ENCODE data around the gene RALGDS.

The RALGDS gene

DNA sequence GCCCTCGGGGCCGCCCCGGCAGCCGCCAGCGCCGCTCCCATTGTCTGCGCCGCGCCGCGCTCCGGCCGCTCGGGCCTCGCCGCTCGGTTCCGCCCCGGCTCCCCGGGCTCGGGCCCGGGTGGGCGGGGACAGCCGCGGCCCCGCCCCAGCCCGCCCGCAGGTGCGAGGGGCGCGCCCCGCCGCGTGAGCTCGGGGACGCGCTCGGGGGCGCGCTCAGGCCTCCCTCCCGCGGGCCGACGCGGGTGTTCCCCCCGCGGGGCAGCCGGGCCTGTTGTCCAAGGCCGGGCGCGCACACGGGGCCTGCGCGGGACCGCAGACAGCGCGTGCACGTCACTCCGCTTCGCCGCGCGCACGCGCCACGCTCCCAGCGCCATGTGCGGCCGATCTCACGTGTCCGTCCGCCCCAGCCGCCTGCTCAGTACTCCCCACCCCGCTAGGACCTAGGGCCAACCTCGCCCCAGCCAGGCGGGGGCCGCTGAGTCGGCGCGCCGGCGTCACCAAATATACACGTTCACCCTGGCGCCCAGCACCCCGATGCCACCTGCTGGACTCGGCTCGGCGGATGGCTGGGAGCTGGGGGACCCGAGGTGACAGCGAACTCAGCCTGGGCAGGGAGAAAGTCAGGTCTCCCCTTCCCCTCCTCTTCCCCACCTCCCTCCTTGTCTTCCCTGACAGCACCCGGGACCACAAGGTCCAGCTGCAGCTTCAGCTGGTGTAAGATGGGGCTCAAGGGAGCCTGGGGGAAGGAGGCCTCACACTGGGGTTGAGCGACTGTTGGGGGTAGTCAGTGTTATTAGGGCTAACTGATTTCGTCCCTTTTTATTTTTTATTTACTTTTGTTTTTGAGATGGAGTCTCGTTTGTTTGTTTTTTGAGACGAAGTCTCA, 28.3 kb upstream of the RALGDS start:
- DNase-seq, result peak; percentile 89

DNA sequence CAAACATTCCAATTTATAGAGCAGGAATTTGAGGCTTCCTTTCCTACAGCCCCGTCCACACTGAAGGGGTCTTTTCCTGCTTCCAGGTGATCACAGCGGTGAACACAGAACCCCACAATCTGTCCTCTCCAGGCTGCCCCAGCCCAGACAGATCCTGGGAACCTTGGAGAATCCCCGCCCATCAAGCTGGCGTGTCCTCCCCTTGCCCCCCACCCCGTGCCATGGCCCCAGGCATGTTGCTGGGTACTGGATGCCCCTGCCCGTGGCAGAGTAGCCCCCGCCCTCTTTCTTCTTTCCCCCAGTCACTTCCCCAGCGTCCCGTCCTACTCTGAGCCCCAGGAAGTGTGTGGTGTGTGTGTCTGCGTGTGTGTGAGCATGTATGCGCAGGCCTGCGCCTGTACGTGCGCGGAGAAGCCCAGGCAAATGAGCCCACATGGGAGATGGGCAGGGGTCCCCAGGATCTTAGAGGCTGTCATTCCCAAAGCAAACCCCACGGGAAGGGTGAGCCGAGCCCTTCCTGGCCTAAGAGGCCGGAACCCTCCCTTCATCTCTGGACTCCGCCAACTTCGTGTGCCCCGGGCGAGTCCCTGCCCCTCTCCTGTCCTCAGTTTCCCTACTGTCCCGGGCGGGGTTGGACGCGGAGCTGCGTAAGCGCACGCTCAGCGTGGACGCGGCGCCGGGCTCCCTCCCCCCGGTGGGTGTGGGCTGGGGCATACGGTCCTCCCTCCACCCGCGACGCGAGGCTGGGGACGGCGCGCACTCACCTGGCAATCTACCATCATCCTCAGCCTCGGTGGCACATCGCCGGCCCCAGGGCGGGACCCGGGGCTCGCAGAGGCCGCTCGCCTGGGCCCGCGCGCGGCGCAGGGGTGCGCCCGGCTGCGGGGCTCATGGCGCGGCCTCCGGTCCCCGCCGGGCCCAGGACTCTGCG, 27.4 kb upstream of the RALGDS start:
- DNase-seq, result peak; percentile 39

DNA sequence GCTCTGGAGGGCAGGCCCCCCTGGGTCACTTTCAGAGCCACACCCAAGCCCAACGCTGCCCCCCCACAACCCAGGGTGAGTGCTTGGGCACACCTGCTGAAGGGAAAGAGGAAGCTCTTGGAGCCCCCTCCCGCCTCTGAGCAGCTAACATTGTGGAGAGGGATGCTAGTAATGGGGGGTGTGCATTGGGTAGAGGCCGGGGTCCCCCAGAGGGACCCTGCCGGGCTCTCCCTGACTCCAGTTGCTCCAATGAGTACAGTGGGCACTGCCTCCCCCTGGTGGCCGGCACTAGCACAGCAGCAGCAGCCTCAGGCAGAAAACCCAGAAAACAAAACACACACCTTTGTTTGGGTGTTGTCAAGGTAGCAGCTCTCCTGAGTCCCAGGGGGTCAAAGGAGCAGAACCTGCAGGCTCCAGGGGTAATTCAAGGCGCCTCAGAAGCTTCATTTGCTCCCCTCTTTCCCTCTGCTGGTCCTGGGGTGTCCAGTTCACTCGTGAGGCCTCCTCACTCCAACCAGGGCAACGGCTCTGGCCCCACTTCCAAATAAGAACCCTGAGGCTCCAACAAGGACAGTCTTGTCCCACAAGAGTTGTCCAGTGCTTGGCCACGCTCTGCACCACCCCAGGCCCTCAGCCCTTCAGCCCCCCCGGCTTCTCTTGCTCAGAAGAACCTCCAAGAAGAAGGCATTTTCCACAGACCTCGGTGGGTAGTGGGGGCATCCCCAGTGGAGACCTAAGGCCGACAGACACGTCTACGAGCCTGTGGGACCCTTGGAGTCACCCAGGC, 26.6 kb upstream of the RALGDS start:
- DNase-seq, result peak; percentile 35

DNA sequence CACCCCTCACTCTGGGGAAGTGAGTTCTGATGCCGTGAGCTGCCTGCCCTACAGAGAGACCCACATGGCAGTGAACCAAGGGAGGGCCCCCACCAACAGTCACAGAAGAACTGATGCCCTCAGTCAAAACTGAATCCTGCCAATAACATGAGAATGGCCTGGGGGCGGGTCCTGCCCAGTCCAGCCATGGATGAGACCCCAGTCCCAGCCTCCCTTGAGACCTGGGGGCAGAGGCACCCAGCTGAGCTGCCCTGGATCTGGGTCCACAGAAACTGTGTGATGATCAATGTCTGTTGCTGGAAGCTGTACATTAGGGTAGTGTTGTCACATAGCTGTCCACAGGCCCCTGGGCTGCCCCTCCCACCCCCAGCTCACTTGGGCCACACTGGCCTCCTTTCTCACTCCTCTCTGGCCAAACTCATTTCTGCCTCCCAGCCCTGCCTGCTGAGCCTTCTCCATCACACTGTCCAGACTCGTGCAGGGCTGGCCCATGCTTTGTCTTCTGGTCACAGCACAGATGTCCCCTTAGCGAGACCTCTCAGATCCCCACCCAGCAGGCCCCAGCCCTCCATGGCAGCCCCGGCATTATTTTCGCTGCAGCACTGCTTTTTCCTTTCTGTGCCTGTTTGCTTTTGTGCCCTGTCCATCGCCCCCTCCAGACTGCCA, 25.8 kb upstream of the RALGDS start:
- no peak for DNase-seq

DNA sequence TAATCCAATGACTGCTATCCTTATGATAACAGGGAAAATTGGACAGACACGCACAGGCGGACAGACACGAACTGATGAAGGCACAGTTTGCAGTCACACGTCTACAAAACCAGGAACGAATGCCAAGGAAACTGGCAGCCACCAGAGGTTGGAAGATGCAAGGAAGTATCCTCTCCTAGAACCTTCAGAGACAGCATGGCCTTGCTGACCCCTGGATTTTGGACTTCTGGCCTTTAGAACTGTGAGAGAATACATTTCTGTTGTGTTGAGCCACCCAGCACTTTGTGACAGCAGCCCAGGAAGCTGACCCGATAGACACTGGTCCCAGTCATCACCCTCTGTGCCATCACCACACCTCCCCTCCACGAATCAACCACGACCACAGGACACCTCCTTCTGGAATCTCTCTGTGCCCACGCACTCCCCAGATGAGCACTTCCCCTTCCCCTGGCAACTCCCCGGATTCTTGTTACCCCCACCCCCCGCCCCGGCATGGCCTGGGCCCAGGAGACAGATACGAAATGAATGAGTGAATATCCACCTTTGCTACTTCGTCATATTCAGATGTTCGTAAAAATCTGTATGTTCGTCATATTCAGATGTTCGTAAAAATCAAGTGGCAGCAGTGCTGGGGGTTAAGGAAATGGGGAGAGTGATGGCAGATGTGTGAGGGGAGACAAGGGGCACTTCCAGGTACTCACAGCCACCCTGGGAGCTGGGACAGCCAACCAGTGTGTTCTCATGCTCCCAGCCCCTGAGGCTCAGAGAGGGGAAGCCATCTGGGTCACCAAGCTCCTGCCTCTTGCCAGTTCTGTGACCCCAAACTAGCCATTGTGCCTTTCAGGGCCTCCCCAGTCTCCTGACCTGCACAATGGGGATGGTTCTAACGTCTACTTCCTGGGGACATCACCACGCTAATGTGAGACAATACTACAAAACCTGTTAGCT, 24.1 kb upstream of the RALGDS start:
- no peak for DNase-seq

DNA sequence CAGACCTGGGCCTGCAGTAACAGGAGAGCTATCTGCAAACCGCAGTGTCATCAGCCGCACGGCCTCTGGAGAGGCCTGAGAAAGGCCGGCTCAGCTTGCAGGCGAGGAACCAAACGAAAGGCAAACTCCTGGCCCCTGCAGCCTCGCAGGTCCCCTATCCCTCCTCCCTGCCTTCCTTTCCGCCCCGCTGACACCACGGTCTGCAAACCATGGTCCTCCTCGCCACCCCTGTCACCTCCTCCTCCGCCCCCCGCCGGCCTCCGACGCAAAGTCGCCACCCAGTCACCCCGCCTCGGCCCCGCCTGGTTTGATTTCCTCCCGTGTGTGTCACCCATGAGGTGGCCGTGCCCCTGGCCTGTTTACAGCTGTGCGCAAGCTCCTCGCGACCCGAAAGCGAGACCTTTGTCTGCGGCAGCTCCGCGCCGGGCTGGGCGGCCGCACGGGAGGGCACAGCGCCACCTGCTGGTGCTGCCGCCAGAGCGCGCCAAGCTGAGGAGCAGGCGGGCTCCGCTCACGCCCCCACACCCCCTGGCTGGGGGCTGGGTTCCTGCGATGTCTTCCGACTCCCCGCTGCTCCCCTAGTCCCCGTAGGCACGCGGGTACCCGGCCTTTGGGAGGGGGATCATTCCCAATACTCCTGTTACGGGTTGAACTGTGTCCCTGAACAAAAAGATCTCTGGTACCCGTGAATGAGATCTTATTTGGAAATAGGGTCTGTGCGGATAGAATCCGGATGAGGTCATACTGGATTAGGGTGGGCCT, 23.3 kb upstream of the RALGDS start:
- peak; percentile 78 for DNase-seq

DNA sequence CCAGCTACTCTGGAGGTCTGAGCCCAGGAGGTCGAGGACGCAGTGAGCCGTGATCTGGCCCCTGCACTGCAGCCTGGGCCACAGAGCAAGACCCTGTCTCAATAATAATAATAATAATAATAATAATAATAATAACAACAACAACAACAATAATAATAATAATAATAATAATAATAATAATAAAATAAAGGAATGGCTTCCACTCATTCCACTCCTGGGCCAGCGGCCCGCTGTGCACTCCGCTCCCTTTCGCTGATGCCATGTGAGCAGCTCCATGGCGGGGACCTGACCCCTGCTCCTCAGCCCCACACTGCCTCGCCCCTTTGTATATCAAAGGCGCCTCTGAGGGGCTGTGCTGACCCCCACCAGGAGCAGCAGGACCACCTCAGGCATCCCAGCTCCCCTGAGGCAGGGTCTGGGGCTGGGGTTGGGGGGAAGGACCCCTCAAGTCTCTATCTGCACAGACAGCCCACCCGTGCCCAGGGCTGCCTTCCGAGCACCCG, 22.6 kb upstream of the RALGDS start:
- DNase-seq, result no peak

DNA sequence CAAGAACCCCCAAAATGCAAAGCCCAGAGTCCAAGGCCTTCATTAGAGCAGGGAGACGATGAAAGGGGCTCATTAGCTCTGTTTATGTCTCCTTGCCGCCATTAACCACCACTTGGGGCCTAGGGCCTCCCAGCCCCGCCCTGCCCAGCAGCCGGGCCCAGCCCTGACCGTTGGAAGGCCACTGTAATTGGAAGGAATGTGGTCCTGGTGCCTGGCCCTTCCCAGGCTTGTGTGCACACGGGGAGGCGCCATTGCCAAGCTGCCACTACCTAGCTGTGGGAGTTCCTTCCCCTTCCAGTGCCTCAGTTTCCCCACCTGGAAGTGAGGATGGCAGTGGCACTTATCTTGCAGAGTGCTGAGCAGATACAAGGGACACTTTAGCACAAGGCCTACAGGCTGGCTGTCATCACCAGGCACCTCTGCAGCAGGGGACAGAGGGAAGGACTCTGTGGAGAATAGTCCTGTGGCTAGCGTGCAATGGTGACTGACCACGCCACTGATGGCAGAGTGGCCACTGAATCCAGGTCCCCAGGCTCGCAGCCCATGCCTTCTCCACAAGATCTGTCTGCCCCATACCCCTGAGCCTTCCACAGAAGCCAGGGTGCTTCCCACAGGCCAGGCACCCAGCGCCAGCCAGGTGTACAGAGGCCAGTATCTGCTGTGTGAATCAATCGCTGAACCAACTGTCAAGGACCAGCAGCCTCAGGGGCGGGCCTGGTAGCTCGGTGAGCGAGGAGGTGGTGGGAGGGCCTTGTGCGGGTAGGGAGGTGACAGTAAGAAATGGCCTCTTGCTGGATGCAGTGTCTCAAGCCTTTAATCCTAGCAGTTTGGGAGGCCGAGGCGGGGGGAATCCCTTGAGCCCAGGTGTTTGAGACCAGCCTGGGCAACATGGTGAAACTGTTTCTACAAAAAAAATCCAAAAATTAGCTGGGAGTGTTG, 21.9 kb upstream of the RALGDS start:
- no peak for DNase-seq

DNA sequence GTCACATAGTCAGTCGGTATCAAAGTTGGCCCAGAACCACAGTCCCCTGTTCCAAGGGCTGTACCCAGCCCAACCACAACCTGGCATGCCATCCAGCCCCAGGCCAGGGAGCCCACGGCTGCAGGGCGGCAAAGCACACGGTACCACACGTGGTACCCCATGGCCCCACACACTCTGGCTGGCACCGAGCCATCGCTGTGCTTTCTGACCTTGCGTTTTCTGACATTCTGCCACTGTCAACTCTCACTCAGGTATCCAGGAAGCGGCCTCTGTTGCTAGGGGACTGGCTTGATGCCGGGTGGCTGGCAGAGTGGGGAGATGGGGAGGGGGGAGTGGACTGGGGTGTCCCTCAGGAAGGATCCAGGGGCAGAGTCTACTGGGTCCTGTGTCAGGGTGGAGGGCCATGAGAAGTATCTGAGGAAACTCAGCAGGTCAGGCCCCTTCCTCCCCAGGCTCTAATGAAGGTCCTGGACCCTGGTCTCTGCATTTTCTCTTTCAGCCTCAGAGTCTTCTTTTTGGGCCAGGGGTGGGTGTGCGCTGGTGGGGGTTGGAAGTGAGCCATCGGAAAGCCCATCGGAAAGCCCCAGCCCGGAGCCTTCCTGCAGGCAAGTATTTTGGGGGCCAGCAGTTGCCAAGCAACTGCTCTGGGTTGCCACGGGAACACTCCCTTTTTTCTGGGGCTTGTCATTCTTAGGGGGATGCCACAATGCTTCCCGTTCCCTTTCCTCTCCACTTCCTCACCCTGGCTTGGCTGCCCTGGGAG, 21.0 kb upstream of the RALGDS start:
- no peak for DNase-seq

DNA sequence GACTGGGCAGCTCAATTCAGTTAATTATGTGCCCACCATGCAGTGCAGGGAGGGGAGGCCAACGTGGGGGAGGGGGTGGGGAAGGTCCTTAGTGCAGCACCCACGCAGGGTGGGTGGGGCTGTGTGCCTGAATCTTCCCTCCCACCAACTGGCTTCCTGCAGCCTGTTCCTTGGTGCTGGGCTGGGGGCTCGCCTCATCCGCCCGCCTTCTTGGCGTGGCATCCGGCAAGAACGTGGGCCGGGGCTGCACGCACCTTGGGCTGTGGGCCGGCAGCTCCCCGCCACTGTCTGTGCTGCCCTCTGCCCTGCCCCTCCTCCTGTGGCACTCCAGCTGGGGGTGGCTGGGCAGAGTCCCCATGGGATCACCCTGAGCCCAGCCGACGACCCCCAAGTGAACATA, 19.6 kb upstream of the RALGDS start:
- no peak for DNase-seq

DNA sequence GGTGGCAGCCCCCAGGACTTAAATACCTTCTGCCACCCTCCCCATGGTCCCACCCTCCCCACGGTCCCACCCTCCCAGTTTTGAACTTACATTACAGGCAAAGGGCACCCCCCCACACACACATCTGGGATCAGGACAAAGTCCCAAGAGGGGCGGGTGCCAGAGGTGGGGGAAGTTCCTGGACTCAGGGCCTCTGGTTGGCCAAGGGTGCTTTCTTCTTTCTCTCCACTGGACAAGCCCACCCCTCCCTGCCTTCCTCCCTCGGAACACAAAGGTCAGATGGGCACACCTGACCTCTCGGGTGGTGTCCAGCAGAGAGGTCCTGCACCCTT, 19.1 kb upstream of the RALGDS start:
- no peak for DNase-seq

DNA sequence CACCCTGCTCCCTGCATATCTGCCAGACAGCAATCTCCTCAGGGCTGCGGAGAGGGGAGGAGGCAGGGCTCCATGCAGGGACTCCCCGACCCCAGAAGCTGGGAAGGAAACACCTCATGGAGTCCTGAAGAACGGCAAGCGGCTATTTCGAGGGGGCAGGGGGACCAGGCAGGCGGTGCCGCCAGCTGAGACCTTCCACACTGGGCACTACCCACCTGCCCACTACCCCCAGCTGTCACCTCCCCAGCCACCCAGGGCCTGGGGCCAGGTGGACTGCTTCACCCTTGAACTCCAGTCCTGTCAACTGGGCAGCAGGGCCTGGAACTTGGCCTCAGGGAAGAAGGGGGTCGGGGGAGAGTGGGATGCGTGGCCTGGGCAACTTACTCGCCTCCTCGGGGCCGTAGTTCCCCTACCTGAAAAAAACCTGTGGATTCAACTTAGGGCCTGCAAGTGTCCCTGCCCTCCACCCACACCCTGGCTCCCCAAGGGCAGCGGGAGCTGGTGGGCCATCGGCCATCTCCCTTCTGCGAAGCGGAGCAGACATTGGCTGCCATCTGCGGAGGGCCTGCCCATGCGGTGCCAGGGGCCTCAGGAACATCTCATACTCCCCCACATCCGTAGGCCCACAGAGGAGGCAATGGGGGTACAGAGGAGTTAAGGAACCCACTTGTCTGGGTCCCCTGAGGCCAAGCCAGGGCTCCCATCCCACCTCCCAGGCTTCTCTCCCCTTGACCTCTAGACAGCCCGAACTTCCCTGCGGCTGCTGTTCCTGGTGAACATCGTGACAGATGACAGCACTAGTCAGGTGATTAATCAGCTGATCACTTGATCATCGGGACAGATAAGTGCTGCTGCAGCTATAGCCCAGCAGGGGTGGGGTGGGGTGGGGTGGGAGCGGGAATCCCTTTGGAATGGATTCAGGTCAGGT, 18.5 kb upstream of the RALGDS start:
- DNase-seq, result no peak

DNA sequence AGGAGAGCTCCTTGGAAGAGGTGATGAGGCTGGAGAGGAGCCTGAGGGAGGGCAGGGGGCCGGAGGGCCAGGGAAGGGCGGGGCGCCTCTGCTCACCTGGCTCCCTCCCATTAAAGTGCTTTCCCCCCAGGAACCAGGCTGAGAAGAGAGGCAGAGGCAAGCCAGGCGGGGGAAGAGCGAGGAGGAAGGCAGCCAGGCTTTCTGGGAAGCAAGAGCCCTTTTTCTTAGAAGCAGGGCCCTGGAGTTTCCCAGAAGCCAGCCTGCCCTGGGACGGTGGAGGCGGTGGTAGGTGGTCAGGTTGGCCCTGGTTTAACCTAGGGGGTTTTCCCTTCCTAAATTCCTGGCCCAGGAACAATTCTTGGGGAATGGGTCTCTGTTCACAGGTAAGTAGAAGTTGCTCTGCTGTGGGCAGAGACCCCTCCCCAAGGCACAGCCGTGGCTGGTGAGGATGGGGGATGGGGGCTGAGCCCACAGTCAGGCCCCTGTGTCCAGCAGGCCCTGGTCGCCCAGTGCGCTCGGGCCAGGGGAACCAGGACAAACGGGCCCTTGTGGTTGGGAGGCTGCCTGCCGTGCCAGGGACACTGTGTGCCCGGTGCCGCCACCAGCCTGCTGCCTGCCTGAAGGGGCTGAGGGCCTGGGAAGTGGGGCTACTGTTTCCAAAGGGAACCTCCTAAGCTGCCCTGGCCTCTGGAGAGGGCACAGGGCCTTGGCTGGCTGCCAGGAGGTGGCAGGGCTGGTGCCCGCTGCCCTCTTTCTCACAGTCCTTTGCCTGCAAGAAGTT, 16.6 kb upstream of the RALGDS start:
- no peak for DNase-seq

DNA sequence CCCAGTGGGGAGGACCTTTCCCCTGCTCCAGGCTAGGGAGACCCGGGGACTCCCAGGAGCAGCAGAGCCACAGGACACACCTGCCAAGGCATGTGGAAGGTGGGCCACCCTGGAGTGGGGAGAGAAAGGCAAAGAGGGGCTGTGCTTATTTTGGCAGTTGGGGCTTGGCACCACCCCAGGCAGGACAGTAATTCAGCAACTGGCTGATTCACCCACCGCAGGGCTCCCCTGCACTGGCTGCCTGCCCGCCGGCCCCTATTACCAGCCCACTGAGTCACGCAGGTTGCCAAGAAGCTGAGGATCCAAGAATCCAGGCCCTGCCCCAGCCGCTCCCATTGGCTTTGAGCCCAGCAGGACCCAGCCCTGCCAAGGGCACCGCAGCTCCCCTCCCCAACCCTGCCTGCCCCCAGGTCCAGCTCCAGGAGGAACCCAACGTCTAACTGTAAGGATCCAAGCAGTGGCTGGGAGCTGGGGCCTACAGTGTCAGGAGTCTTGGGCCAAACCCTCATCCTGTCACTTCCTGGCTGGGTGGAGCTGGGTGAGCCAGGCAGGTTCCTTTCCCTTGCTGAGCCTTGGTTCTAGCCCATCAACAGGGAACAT, 14.2 kb upstream of the RALGDS start:
- no peak for DNase-seq

DNA sequence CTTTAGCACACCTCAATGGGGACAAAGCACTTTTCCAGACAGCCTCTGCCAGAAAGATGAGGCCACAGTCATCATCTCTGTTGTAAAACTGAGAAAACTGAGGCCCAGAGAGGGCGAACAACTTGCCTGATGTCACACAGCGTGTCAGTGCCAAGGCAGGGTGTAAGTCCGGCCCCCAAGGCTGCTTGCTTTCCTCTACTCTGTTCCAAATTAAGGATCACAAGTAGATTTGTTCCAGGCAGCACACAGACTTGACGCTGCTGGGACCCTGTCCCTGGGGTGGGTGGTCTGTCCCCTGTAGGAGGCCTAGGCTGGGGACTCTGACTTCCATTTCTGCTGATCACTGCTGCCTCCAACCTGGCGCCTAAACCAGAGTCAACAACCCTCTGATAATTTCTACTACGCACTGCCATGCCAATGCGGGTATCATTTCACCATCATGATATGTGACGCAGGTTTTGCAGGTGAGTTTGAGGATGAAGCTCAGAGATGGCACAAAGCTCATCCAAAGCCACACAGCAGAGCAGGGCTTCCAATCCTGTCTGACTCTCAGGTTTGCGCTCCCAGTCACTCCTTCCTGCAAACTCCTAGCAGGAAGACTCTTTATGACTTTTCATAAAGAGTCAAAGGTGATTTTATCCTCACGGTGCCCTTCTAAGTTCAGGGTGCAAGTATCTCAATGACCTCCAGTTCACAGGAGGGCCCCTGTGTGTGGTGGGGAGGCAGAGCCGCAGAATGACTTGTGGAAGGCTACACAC, 13.5 kb upstream of the RALGDS start:
- no peak for DNase-seq

Measured in GDM1 (cell line).